ENCODE data around the gene NARS2.
"Not testable (repeated sequence)": the region's sequence is repeated elsewhere in the genome, so short reads cannot be mapped to it uniquely, and the experiment has no call there.

The NARS2 gene

GRCh38 chr11:78573681-78574080 is 983 bp downstream of the NARS2 start:
- no peak for DNase-seq

GRCh38 chr11:78573271-78573670 is 1.4 kb downstream of the NARS2 start:
- DNase-seq = no peak

- DNase-seq = no peak
Observed at GRCh38 chr11:78572394-78572793, 2.3 kb downstream of the NARS2 start.

GRCh38 chr11:78570031-78570430 is 4.6 kb downstream of the NARS2 start:
- DNase-seq = no peak

- no peak for DNase-seq
Observed at GRCh38 chr11:78567209-78567608, 7.5 kb downstream of the NARS2 start.

- DNase-seq = peak; percentile 10
Observed at GRCh38 chr11:78564490-78565467, 9.9 kb downstream of the NARS2 start.

GRCh38 chr11:78564037-78564436 is 10.6 kb downstream of the NARS2 start:
- DNase-seq = not testable (repeated sequence)

- DNase-seq = not testable (repeated sequence)
Observed at GRCh38 chr11:78563090-78563489, 11.6 kb downstream of the NARS2 start.

- DNase-seq = no peak
Observed at GRCh38 chr11:78562398-78562797, 12.3 kb downstream of the NARS2 start.

- no peak for DNase-seq
Observed at GRCh38 chr11:78560826-78561484, 13.7 kb downstream of the NARS2 start.

- DNase-seq = no peak
Observed at GRCh38 chr11:78560153-78560552, 14.5 kb downstream of the NARS2 start.

- DNase-seq = no peak
Observed at GRCh38 chr11:78557236-78557635, 17.4 kb downstream of the NARS2 start.

- no peak for DNase-seq
Observed at GRCh38 chr11:78555592-78555991, 19.1 kb downstream of the NARS2 start.

- DNase-seq = no peak
Observed at GRCh38 chr11:78552881-78553280, 21.8 kb downstream of the NARS2 start.

- not testable (repeated sequence) for DNase-seq
Observed at GRCh38 chr11:78552139-78552538, 22.5 kb downstream of the NARS2 start.

GRCh38 chr11:78551066-78551465 is 23.6 kb downstream of the NARS2 start:
- no peak for DNase-seq

GRCh38 chr11:78549624-78550409 is 24.8 kb downstream of the NARS2 start:
- DNase-seq = no peak

- DNase-seq = no peak
Observed at GRCh38 chr11:78548911-78549590, 25.6 kb downstream of the NARS2 start.

GRCh38 chr11:78547931-78548705 is 26.5 kb downstream of the NARS2 start:
- DNase-seq = no peak

GRCh38 chr11:78542007-78542406 is 32.7 kb downstream of the NARS2 start:
- no peak for DNase-seq

- no peak for DNase-seq
Observed at GRCh38 chr11:78541537-78541936, 33.1 kb downstream of the NARS2 start.

- no peak for DNase-seq
Observed at GRCh38 chr11:78540256-78540655, 34.4 kb downstream of the NARS2 start.
